Transverse colon (tissue), 3 donors: ENCODE data around the gene ALS2.

ENCODE experiments used
- CTCF ChIP-seq, 5 experiments: fragments of 200-600 bp in 3 of 5; fragments of 450-650 bp in 2 of 5; sonication (generic) in 3 of 5; IDR thresholded peaks; 1 replicate in 2 of 5; 2 replicates in 3 of 5; pipeline ENCODE4 v1.5.1; 2016 to 2017; ENCODE audit warnings: antibody characterized with exemption in 5 of 5, inconsistent platforms in 3 of 5, mild to moderate bottlenecking in 2 of 5, moderate library complexity in 1 of 5
- EP300 ChIP-seq: sonication (generic); formaldehyde crosslinking; IDR thresholded peaks from one replicate; pipeline ENCODE4 v1.6.1; 2017; ENCODE audit warnings: antibody characterized with exemption, low read depth
- POLR2A ChIP-seq: fragments of 450-650 bp; IDR thresholded peaks from one replicate; pipeline ENCODE4 v1.6.1; 2016; ENCODE audit warnings: antibody characterized with exemption, mild to moderate bottlenecking, moderate library complexity

- TF ChIP-seq CTCF (IDR thresholded peaks at IDR 0.05) (no peak), EP300 (no peak), POLR2A (no peak)
Observed at GRCh38 chr2:201828220-201828619, 47.5 kb upstream of the ALS2 start.
